Right forelimb (tissue), 1 donor: ENCODE data around the gene CACNG4.

ENCODE experiments used
- DNase-seq: peaks from one replicate; pipeline ENCODE4 v3.0.0-alpha.2; 2018

Gene CACNG4

GRCh38 chr17:67046398-67046797 lies 81.9 kb downstream of the CACNG4 start:
- no peak for DNase-seq

- no peak for DNase-seq
Observed at GRCh38 chr17:67047382-67047781, 82.9 kb downstream of the CACNG4 start.

DNA sequence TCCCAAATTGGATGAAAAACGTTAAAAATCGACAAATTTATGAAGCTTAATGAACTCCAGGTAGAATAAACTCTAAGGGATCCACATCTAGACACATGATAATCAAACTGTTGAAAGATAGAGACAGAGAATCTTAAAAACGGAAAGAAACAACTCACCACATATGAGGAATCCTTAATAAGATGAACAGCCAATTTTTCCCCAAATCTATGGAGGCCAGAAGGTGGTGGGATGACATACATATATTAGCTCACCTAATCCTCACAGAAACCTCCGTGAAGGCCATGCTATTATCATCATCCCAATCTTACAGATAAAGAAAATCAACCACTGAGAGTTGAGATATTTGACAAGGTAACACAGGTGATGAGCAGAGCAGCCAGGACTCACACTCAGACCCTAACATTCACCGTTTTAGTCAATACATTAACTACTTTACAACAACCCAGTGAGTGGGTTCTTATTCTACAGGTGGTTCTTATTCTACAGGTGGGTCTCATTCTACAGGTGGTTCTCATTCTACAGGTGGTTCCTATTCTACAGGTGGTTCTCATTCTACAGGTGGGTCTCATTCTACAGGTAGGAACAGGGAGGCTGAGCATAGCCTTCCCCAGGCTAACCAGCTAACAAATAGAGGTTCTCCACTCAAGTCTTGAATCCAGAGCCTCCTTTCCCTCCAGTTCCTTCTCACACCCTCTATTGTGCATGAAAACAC lies 84.7 kb downstream of the CACNG4 start:
- no peak for DNase-seq

DNA sequence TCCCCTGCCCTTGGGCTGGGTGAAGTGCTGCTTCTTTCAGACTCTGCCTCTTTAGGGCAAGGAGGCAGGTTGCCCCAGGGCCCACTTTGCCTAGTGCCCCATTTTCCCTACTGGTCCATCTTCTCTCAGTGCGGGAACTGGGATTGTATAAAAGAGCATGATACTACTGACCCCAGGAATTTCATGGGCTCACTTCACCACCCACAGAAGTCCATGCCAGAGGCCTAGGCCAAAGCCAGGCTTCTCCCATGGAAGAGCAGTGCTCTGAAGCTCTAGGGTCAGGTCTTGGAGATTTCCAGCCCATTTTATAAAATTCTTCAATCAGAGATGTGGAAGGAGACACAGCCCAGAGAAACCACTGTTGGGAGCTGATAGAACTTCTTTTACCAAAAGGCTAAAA lies 85.6 kb downstream of the CACNG4 start:
- peak; percentile 28 for DNase-seq

- DNase-seq = peak; percentile 23
Observed at GRCh38 chr17:67050471-67051154, 86.1 kb downstream of the CACNG4 start.

GRCh38 chr17:67051155-67051538 lies 86.6 kb downstream of the CACNG4 start:
- no peak for DNase-seq

DNA sequence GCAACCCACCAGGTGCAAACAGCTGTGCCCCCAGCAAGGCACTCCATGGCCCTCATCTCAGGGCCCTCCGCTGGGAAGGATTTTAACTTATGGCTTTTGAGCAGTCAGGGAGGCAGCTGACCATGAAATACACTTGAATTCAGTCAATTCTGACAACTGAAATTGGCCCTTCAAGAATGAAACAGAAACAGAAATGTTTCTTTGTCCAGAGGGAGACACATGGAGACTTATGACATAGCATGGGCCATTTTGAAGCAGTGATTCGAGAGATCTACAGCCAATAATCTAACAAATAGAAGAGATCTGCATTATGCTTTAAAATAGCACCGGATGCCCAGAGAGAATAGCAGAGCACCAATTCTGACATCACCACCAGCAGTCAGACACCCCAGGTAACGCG lies 87.3 kb downstream of the CACNG4 start:
- DNase-seq = no peak

DNA sequence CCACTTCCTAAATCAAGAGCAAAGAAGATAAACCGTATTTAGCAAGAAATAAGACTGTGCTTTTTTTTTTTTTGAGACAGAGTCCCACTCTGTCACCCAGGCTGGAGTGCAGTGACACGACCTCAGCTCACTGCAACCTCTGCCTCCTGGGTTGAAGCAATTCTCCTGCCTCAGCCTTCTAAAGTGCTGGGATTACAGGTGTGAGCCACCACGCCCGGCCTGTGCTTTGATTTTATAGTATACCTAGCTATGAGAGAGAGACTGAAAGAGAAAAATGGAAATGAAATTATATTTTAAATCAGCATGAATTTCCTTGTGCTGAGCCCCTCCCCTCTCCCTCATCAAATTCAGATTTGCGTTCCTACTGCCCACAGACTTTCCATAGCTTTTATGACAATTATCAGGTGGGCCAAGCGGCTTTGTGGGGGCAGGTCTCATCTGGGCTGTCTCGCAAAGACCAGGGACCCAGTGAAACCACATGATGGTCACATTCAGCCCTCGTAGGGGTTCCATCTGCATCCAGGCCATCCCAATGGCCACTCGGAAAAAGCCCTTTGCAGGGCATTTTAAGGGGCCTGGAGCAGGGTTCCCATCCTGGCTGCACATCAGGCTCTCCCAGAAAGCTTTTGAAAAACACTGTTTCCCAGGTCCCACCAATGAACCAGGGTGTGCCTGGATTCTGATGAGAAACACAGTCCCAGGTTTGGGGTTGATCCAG lies 88.4 kb downstream of the CACNG4 start:
- DNase-seq = peak; percentile 5

GRCh38 chr17:67053438-67054000 lies 89.0 kb downstream of the CACNG4 start:
- DNase-seq = peak; percentile 29

- DNase-seq = peak; percentile 43
Observed at GRCh38 chr17:67054011-67054591, 89.6 kb downstream of the CACNG4 start.

DNA sequence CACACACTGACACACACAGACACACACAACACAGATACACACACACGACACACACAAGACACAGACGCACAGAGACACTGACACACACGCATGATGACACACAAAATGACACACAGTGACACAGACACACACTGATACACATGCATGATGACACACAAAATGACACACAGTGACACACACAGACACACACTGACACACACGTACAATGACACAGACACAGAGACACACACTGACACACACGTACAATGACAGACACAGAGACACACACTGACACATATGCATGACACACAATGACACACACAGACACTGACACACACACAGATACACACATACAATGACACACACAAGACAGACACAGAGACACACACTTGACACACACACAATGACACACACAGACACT lies 90.1 kb downstream of the CACNG4 start:
- no peak for DNase-seq

GRCh38 chr17:67055041-67055443 lies 90.5 kb downstream of the CACNG4 start:
- DNase-seq = no peak

GRCh38 chr17:67055811-67056745 lies 91.6 kb downstream of the CACNG4 start:
- peak; percentile 38 for DNase-seq

DNA sequence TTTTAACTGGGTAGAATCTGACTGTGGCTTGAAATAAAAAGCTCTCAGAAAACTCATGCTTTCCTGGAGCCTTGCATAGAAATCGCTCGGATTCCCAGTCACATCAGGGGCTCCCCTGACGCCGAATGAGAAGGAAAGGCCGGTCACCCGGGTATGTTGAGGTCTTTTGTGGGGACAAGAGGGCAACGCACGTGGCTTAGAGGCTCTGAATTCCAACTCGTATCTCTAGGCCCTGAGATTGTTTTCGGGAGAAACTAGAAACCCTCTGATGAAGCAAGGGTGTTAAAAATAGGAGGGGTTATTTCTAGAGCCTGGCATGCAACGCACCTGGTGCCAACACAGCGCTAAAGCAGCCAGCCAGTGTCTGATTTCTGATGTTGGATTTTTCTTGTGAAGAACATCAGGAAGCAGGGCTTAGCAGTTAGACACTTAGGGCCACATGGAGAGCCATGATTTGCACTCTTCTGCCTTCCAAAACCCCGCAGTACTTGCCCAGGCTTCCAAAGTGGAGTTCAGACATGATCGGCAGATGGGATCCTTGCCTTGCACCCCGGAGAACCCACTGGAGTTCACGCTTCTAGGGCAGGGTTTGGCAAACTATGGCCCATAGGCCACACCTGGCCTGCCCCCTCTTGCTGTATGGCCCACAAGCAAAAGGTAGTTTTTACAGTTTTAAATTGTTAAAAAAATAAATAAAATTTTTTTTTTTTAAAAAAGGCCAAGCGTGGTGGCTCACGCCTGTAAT lies 92.4 kb downstream of the CACNG4 start:
- DNase-seq = peak; percentile 32

- DNase-seq = no peak
Observed at GRCh38 chr17:67058036-67058435, 93.5 kb downstream of the CACNG4 start.

DNA sequence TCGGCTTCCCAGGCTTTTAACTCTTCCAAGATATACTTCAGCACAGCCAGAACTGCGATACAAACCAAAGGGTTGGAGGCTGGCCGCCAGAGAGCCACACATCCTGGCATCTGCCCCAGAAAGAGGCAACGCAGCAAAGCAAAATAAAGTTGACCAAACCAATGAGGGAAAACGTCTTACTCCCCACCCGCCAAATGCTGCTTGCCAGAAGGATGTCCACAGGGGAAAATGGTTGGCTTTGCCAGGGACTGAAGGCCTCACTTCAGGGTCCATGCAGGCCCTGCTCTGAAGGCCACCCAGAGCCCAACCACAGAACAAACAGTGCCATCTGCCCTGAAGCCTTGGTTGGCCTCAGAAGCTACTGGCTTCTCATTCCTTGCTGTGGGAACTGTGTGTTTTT lies 94.9 kb downstream of the CACNG4 start:
- peak; percentile 41 for DNase-seq

DNA sequence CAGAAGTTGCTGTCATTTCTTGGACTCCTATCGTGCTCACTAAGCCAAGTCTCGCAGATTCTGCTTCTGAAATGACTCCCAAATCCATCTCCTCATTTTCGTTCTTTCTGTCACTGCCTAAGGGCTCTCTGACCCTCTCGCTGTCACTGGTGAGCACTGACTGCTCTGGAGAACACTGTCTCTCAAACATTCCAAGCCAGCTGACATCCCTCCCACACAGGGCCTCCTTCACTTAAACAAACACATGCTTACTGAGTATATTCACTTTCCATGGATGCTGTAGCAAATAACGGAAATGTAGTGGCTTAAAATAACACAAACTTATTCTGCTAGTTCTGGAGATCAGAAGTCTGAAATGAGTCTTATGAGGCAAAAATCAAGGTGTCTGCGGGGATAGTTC lies 98.6 kb downstream of the CACNG4 start:
- peak; percentile 9 for DNase-seq

DNA sequence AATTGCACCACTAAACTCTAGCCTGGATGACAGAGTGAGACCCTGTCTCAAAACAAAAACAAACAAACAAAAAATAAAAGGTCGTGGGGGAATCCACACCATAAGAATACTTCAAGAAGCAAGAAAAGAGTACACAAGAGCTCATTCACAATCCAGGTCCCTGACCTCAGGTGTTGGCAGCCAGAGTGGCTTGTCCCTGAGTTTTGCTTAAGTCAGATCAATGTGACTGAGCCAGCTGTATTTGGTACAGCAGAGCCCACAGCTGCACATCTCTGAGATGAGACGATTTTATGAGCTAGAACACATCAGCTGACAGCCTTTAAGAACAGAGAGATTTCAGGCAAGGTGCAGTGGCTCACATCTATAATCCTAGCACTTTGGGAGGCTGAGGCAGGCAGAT lies 102.2 kb downstream of the CACNG4 start:
- no peak for DNase-seq

DNA sequence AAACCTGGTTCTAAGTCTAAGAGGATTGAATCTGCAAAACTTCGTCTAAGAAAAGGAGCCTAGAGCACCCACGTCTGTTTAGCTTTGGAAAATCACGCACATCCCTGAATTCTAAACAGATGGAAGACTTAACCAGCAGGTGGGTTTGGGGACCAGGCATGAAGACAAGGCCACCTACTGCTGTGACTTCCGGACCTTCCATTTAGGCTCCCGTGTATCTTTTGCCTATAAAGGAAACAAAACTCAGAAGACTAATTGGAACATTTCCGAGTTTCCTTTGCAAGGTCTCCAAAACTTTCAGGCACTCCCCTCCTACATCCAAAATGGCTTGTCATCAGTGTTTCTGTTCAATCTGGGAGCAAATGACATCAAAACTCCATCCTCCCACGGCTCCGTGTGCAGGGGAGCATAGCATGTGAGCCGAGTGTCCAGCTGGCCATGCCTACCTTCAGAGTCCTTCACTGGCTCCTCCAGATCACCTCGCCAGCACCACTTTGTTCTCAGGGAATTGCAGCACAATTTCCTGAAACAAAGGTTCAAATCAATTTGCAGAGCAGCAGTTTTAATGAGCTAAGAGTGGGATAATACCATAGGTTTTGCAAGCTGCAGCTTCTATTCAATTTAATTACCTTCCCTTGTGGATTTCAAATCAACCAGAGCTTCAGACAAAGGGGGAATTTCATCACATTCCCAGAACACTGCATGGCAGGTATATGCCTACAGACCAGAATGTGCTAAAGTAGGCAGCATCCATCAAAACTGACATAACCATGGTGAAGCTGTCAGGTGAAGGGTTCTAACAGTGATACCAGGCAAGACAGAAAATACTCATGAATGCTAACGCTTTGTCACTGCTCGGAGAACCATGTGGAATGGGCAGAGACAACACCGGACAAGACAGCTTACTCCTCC lies 103.3 kb downstream of the CACNG4 start:
- DNase-seq = no peak

DNA sequence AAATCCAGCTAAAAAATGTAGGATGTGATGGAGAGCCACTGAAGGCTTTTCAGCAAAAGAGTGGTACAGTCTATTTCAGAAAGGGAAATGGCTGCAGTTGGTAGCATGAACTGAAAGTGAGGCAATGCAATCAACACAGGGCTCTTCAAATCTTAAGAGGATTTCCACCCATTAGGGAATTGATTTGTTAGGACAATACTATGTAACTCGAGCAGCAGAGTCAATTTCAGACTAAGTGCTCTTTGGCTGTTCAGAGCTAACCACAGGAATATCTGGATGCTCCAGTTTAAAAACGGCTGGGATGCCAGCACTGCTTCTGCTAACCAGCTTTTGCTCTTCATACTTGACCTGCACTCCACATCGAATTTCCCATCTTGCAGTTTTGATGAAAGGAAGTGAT lies 104.5 kb downstream of the CACNG4 start:
- DNase-seq = no peak
